Liver (tissue), 3 donors: Measurements from ENCODE around the gene ZNHIT6.

Source experiments
- EGR1 ChIP-seq, 2 donors: IDR thresholded peaks; 2 replicates each; pipeline ENCODE4 v1.6.1; 2016 to 2018; ENCODE audit warnings: antibody characterized with exemption in 2 of 2, low read depth in 2 of 2
- FOXA1 ChIP-seq: IDR thresholded peaks from 2 replicates; pipeline ENCODE4 v1.6.1; 2016; ENCODE audit warnings: antibody characterized with exemption
- GABPA ChIP-seq, 2 donors: IDR thresholded peaks in 1 of 2; conservative IDR thresholded peaks in 1 of 2; 2 replicates each; pipeline ENCODE4 v1.6.1; 2016; ENCODE audit warnings: antibody characterized with exemption in 2 of 2, mild to moderate bottlenecking in 1 of 2, moderate library complexity in 1 of 2
- RXRA ChIP-seq, 2 donors: IDR thresholded peaks; 2 replicates each; pipeline ENCODE4 v1.6.1; 2017 to 2018; ENCODE audit warnings: antibody characterized with exemption in 2 of 2, mild to moderate bottlenecking in 1 of 2
- TAF1 ChIP-seq: conservative IDR thresholded peaks from 2 replicates; pipeline ENCODE4 v1.6.1; 2016; ENCODE audit warnings: antibody characterized with exemption, mild to moderate bottlenecking
- YY1 ChIP-seq: IDR thresholded peaks from 2 replicates; pipeline ENCODE4 v1.6.1; 2016; ENCODE audit warnings: antibody characterized with exemption, mild to moderate bottlenecking
- TF ChIP-seq, protein P1 (sequence below): fragments of 150-350 bp; IDR thresholded peaks from 2 replicates; pipeline ENCODE4 v1.5.1; 2017; ENCODE audit warnings: improper control_type of control experiment, low read depth, low read length; ENCODE audit not compliant: missing input control
- TF ChIP-seq, protein P2 (sequence below): IDR thresholded peaks from 2 replicates; pipeline ENCODE4 v1.6.1; 2016; ENCODE audit warnings: antibody characterized with exemption, mild to moderate bottlenecking
- TF ChIP-seq, protein P3 (sequence below): IDR thresholded peaks from 2 replicates; pipeline ENCODE4 v1.6.1; 2016; ENCODE audit warnings: antibody characterized with exemption
- TF ChIP-seq, protein P4 (sequence below): IDR thresholded peaks from 2 replicates; pipeline ENCODE4 v1.6.1; 2016; ENCODE audit warnings: antibody characterized with exemption
- TF ChIP-seq, protein P5 (sequence below): IDR thresholded peaks from 2 replicates; pipeline ENCODE4 v1.6.1; 2016; ENCODE audit warnings: antibody characterized with exemption
- donor health status: healthy.
- donor health status: healthy.

DNA sequence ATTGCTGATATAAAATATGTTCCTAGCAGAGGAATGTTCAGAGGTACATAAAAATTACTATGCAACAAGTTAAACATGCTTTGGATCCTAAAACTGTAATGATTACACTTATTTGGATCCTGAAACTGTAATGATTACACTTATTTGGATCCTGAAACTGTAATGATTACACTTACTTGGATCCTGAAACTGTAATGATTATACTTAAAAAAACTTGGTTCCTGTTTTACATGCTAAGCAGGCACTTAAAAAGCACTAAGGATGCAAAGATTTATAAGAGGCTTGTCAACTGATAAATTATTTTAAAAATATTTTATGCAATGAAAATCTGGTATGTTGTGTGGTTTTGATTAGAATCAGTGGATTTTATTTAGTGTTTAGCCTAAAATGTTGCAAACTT lies 47.7 kb downstream of the ZNHIT6 start:
- no peak for TF ChIP-seq YY1
- TF ChIP-seq GABPA (IDR thresholded peaks at IDR 0.05 in 1 of 2, conservative IDR thresholded peaks at IDR 0.05 in 1 of 2) = no peak
- TF ChIP-seq, protein P1, sequence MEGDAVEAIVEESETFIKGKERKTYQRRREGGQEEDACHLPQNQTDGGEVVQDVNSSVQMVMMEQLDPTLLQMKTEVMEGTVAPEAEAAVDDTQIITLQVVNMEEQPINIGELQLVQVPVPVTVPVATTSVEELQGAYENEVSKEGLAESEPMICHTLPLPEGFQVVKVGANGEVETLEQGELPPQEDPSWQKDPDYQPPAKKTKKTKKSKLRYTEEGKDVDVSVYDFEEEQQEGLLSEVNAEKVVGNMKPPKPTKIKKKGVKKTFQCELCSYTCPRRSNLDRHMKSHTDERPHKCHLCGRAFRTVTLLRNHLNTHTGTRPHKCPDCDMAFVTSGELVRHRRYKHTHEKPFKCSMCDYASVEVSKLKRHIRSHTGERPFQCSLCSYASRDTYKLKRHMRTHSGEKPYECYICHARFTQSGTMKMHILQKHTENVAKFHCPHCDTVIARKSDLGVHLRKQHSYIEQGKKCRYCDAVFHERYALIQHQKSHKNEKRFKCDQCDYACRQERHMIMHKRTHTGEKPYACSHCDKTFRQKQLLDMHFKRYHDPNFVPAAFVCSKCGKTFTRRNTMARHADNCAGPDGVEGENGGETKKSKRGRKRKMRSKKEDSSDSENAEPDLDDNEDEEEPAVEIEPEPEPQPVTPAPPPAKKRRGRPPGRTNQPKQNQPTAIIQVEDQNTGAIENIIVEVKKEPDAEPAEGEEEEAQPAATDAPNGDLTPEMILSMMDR = no peak
- TF ChIP-seq RXRA (IDR thresholded peaks at IDR 0.05) = no peak
- TF ChIP-seq, protein P2, sequence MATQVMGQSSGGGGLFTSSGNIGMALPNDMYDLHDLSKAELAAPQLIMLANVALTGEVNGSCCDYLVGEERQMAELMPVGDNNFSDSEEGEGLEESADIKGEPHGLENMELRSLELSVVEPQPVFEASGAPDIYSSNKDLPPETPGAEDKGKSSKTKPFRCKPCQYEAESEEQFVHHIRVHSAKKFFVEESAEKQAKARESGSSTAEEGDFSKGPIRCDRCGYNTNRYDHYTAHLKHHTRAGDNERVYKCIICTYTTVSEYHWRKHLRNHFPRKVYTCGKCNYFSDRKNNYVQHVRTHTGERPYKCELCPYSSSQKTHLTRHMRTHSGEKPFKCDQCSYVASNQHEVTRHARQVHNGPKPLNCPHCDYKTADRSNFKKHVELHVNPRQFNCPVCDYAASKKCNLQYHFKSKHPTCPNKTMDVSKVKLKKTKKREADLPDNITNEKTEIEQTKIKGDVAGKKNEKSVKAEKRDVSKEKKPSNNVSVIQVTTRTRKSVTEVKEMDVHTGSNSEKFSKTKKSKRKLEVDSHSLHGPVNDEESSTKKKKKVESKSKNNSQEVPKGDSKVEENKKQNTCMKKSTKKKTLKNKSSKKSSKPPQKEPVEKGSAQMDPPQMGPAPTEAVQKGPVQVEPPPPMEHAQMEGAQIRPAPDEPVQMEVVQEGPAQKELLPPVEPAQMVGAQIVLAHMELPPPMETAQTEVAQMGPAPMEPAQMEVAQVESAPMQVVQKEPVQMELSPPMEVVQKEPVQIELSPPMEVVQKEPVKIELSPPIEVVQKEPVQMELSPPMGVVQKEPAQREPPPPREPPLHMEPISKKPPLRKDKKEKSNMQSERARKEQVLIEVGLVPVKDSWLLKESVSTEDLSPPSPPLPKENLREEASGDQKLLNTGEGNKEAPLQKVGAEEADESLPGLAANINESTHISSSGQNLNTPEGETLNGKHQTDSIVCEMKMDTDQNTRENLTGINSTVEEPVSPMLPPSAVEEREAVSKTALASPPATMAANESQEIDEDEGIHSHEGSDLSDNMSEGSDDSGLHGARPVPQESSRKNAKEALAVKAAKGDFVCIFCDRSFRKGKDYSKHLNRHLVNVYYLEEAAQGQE = no peak
- TF ChIP-seq, protein P3, sequence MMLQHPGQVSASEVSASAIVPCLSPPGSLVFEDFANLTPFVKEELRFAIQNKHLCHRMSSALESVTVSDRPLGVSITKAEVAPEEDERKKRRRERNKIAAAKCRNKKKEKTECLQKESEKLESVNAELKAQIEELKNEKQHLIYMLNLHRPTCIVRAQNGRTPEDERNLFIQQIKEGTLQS = no peak
- TF ChIP-seq FOXA1 = no peak
- TF ChIP-seq, protein P4, sequence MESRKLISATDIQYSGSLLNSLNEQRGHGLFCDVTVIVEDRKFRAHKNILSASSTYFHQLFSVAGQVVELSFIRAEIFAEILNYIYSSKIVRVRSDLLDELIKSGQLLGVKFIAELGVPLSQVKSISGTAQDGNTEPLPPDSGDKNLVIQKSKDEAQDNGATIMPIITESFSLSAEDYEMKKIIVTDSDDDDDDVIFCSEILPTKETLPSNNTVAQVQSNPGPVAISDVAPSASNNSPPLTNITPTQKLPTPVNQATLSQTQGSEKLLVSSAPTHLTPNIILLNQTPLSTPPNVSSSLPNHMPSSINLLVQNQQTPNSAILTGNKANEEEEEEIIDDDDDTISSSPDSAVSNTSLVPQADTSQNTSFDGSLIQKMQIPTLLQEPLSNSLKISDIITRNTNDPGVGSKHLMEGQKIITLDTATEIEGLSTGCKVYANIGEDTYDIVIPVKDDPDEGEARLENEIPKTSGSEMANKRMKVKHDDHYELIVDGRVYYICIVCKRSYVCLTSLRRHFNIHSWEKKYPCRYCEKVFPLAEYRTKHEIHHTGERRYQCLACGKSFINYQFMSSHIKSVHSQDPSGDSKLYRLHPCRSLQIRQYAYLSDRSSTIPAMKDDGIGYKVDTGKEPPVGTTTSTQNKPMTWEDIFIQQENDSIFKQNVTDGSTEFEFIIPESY = no peak
- TF ChIP-seq, protein P5, sequence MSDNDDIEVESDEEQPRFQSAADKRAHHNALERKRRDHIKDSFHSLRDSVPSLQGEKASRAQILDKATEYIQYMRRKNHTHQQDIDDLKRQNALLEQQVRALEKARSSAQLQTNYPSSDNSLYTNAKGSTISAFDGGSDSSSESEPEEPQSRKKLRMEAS = no peak
- no peak for TF ChIP-seq TAF1
- TF ChIP-seq EGR1 (IDR thresholded peaks at IDR 0.05; ENCODE audit: low read depth in 2 of 2) = no peak
